Thyroid gland (tissue), 4 donors: ENCODE results near the gene ABCF2. TPM values are rescaled to one million over a fixed set of nuclear protein-coding genes. Genes with fewer than 3 reads are reported as not detected.

ENCODE experiments used
- DNase-seq, 2 donors: peaks; one replicate each; pipeline ENCODE4 v3.0.0-alpha.2; 2019
- H3K27ac ChIP-seq, 3 donors: fragments of 200-600 bp; sonication (generic); 1 replicate in 2 of 3; 2 replicates in 1 of 3; pipeline ENCODE4 v1.5.1; 2016 to 2019; ENCODE audit warnings: mild to moderate bottlenecking in 1 of 3, moderate library complexity in 1 of 3
- H3K27me3 ChIP-seq: fragments of 200-600 bp; sonication (generic); one replicate; pipeline ENCODE4 v1.5.1; 2019
- H3K36me3 ChIP-seq, 2 donors: fragments of 200-600 bp; sonication (generic); one replicate each; pipeline ENCODE4 v1.5.1; 2016 to 2019
- H3K4me1 ChIP-seq, 2 donors: fragments of 200-600 bp; sonication (generic); one replicate each; pipeline ENCODE4 v1.5.1; 2017 to 2019
- H3K4me3 ChIP-seq, 3 donors: fragments of 200-600 bp; sonication (generic); replicated peaks in 1 of 3; 1 replicate in 2 of 3; 2 replicates in 1 of 3; pipeline ENCODE4 v1.5.1; 2016; ENCODE audit warnings: mild to moderate bottlenecking in 1 of 3
- H3K9me3 ChIP-seq: fragments of 200-600 bp; sonication (generic); one replicate; pipeline ENCODE4 v1.5.1; 2017
- POLR2A ChIP-seq, 2 donors: fragments of 450-650 bp; IDR thresholded peaks; one replicate each; pipeline ENCODE4 v1.6.1; 2017; ENCODE audit warnings: antibody characterized with exemption in 2 of 2, mild to moderate bottlenecking in 2 of 2, moderate library complexity in 1 of 2
- WGBS, 2 donors: methylation state at CpG; one replicate each; pipeline ENCODE4 v1.1.5; 2017; 5-methylcytosine and 5-hydroxymethylcytosine counted together
- intact Hi-C: fragments of 100-400 bp; cut with DNase I; formaldehyde crosslinking; loops from one replicate; pipeline ENCODE4 v1.15.1; 2023
- total RNA-seq, 4 donors: library from RNA; depleted of rRNA; stranded (reverse); fragments of >200 nt; gene quantifications; one replicate each; pipeline ENCODE4 v1.2.3, GENCODE V29; 2016
- TF ChIP-seq, protein P1 (sequence below), 6 experiments: fragments of 200-600 bp in 3 of 6; fragments of 450-650 bp in 3 of 6; sonication (generic) in 3 of 6; IDR thresholded peaks; one replicate each; pipeline ENCODE4 v1.5.1; 2016 to 2019; ENCODE audit warnings: antibody characterized with exemption in 6 of 6, mild to moderate bottlenecking in 2 of 6, inconsistent platforms in 1 of 6, moderate library complexity in 1 of 6

Gene ABCF2
- total RNA-seq, 4 donors from 2014 or later, result 23.8 to 39.4 (median 34.1) TPM

DNA sequence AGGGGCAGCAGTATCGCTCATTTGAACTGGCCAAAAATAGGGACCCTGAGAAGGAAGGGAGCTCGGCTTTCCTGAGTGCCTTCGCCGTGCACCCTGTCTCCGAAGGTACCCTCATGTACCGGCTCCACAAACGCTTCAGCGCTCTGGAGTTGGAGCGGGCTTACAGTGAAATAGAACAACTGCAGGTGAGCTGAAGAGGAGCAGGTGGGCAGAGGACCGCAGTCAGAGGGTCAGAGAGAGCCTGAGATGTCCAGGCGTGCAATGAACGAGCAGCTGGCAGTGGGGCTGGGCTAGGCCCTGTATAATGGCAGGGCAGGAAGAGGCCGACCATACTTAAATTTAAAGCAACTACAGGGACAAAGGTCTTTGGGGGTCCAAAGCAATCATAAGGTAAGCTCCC lies 9.4 kb upstream of the ABCF2 start:
- 87 to 95% methylated on average over 12 to 13 of the region's 13 CpGs for WGBS, 2 donors
- intact Hi-C loops, result no loop called here
- peaks cover 33 to 49% of the 10 kb centered on the region in 2 donors for H3K36me3 ChIP-seq

DNA sequence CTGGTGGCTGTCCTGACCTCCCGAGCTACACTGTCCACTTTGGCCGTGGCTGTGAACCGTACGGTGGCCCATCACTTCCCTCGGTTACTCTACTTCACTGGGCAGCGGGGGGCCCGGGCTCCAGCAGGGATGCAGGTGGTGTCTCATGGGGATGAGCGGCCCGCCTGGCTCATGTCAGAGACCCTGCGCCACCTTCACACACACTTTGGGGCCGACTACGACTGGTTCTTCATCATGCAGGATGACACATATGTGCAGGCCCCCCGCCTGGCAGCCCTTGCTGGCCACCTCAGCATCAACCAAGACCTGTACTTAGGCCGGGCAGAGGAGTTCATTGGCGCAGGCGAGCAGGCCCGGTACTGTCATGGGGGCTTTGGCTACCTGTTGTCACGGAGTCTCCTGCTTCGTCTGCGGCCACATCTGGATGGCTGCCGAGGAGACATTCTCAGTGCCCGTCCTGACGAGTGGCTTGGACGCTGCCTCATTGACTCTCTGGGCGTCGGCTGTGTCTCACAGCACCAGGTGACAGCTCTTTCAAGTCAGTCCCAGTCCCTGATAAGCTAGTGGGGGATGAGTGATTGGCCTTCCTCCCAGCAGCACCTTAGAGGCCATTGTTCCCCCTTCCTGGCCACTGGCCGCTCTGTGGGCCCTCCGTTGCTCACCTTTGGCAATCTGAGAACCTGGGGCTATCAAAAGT lies 8.2 kb upstream of the ABCF2 start:
- intact Hi-C loops, result no loop called here
- no peak overlapping the region for H3K4me3 ChIP-seq
- H3K27me3 ChIP-seq, result no peaks in the 10 kb centered on the region
- 93 to 95% methylated on average over 19 to 26 of the region's 28 CpGs for WGBS, 2 donors
- H3K9me3 ChIP-seq, result no peaks in the 10 kb centered on the region
- DNase-seq, result no peak
- no peak overlapping the region for H3K27ac ChIP-seq
- H3K4me1 ChIP-seq, result peaks cover 8 to 18% of the 10 kb centered on the region in 2 donors
- H3K36me3 ChIP-seq, result peaks cover 33 to 47% of the 10 kb centered on the region in 2 donors
- TF ChIP-seq, protein P1, sequence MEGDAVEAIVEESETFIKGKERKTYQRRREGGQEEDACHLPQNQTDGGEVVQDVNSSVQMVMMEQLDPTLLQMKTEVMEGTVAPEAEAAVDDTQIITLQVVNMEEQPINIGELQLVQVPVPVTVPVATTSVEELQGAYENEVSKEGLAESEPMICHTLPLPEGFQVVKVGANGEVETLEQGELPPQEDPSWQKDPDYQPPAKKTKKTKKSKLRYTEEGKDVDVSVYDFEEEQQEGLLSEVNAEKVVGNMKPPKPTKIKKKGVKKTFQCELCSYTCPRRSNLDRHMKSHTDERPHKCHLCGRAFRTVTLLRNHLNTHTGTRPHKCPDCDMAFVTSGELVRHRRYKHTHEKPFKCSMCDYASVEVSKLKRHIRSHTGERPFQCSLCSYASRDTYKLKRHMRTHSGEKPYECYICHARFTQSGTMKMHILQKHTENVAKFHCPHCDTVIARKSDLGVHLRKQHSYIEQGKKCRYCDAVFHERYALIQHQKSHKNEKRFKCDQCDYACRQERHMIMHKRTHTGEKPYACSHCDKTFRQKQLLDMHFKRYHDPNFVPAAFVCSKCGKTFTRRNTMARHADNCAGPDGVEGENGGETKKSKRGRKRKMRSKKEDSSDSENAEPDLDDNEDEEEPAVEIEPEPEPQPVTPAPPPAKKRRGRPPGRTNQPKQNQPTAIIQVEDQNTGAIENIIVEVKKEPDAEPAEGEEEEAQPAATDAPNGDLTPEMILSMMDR (IDR thresholded peaks at IDR 0.05), result no peak
- TF ChIP-seq POLR2A (IDR thresholded peaks at IDR 0.05), result no peak

More for the DNA sequence above, 9.4 kb upstream of the ABCF2 start:
- no peak for DNase-seq
- Histone ChIP-seq H3K4me3 (no peak overlapping the region), H3K9me3 (no peaks in the 10 kb centered on the region), H3K4me1 (peaks cover 8 to 17% of the 10 kb centered on the region in 2 donors), H3K27ac (no peak overlapping the region), H3K27me3 (no peaks in the 10 kb centered on the region)
- TF ChIP-seq, protein P1 (IDR thresholded peaks at IDR 0.05), result no peak
- TF ChIP-seq POLR2A (IDR thresholded peaks at IDR 0.05), result no peak

DNA sequence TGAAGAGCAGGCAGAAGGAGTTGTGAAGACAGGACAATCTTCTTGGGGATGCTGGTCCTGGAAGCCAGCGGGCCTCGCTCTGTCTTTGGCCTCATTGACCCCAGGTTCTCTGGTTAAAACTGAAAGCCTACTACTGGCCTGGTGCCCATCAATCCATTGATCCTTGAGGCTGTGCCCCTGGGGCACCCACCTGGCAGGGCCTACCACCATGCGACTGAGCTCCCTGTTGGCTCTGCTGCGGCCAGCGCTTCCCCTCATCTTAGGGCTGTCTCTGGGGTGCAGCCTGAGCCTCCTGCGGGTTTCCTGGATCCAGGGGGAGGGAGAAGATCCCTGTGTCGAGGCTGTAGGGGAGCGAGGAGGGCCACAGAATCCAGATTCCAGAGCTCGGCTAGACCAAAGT lies 6.8 kb upstream of the ABCF2 start:
- intact Hi-C loops, result no loop called here
- 72 to 91% methylated on average over 7 to 9 of the region's 9 CpGs for WGBS, 2 donors
- H3K27ac ChIP-seq, result peak overlapping the region in 2 of 3 donors; percentile 56 to 79
- H3K4me1 ChIP-seq, result peaks cover 8 to 18% of the 10 kb centered on the region in 2 donors
- H3K27me3 ChIP-seq, result no peaks in the 10 kb centered on the region
- peaks cover 28 to 33% of the 10 kb centered on the region in 2 donors for H3K36me3 ChIP-seq
- no peak for DNase-seq
- TF ChIP-seq, protein P1 (IDR thresholded peaks at IDR 0.05), result no peak
- no peak for TF ChIP-seq POLR2A (IDR thresholded peaks at IDR 0.05)
- no peaks in the 10 kb centered on the region for H3K9me3 ChIP-seq
- peak overlapping the region in 1 of 3 donors; percentile 96 for H3K4me3 ChIP-seq

DNA sequence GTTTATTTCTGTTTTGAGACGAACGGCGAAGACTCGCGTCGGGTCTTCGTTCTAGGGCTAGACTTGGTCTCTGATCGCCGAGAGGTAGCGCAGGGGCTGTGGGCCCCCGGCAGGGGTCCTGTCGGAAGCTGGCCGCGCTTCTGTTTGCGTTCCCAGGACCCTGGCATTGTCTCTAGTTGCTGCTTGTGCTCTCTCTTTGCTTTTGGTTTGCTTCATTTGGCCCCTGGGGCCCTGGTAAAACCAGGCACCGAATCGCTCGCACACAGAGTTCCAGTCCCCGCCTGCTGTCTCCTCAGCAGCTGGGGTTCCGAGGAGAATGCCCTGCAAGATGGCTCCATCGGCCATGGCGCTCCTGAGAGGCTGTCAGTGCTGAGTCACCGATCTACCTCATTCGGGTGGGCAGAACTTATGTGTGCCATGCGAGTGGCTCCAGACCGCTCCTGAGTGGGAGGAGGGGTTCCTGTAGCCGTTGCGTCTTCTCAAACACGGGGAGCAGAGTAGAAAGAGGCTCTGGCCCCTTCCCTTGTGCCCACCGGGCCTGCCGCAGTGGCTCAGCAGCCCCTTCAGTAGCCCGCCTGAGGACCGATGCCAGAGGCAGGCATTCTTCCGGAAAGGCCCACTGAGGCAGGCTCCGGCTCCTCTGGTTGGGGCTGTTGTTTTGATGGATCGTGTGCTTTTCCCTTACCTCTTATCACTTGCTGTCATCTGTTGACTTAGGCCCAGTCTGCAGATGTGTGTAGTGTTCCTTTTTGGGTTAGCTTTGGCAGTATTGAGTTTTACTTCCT lies 6.1 kb upstream of the ABCF2 start:
- peak; percentile 69 to 70 for DNase-seq
- H3K4me1 ChIP-seq, result peaks cover 8 to 20% of the 10 kb centered on the region in 2 donors
- intact Hi-C loops, result no loop called here
- WGBS, 2 donors, result 5 to 8% methylated on average over 31 to 32 of the region's 36 CpGs
- TF ChIP-seq, protein P1 (IDR thresholded peaks at IDR 0.05), result no peak
- TF ChIP-seq POLR2A (IDR thresholded peaks at IDR 0.05), result peak in 1 of 2 donors; percentile 43
- peak overlapping the region; percentile 45 to 79 (median 56) for H3K27ac ChIP-seq
- no peaks in the 10 kb centered on the region for H3K9me3 ChIP-seq
- H3K27me3 ChIP-seq, result no peaks in the 10 kb centered on the region
- peaks cover 21 to 26% of the 10 kb centered on the region in 2 donors for H3K36me3 ChIP-seq
- peak overlapping the region; percentile 75 to 96 (median 94) for H3K4me3 ChIP-seq
